ENCODE data around the gene LONP1.

The LONP1 gene

DNA sequence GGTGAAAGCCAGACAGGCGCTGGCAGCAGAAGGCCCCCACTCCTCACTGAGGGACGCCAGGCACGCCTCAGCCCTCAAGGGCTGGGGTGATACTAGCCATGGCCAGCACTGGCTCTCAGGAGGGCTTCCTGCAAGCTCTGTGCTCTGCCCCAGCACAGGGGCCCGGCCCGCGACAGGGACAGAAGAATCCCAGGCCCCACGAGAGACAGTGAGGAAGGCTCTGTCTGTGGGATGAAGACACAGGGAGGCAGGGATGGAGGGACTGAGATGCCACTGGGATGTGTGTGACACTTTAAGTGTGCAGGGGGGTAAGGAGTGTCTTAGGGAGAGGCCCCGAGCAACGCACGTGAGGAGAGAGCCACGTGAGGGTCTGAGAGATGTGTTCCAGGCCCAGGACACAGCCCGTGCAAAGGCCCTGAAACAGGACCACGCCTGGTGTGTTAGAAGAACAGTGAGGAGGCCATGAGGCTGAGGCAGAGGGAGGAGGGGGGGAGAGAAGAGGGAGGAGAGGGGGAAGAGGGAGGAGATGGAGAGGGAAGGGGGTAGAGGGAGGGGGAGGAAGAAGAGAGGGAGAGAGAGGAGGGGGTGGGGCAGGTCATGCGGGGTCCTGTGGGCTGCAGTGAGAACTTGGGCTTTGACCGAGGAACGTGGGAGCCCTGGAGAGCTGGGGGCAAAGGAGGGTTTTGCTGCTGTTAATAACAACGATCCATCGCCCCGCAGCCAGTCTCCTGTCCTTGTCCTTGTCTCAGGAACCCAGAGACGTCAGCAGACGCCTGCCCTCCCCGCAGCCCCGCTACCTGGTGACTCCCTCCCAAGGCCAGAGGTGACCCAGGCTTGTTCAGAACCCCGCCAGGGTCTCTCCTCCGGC lies 22.7 kb downstream of the LONP1 start (continued):
- TF ChIP-seq ZBTB20 (tag by site-specific recombination; IDR thresholded peaks at IDR 0.05) (peak; percentile 65), ZNF707 (tag by site-specific recombination; IDR thresholded peaks at IDR 0.05) (no peak), ZNF48 (tag by site-specific recombination; IDR thresholded peaks at IDR 0.05) (no peak), ZNF488 (tag by site-specific recombination; IDR thresholded peaks at IDR 0.05) (no peak), ZNF114 (tag by site-specific recombination; IDR thresholded peaks at IDR 0.05) (no peak), ZNF138 (tag by site-specific recombination; IDR thresholded peaks at IDR 0.05; ENCODE audit: borderline replicate concordance) (no peak), ZNF423 (tag by site-specific recombination; IDR thresholded peaks at IDR 0.05) (no peak), ZNF324 (tag by site-specific recombination; IDR thresholded peaks at IDR 0.05) (0 out of 2 replicates have a peak, but pooled peaks have one; percentile 31), ZNF366 (tag by site-specific recombination; conservative IDR thresholded peaks at IDR 0.05) (peak; percentile 86), ZNF140 (tag by site-specific recombination; IDR thresholded peaks at IDR 0.05) (no peak), RBAK (tag by site-specific recombination; IDR thresholded peaks at IDR 0.05) (no peak), ZNF629 (tag by site-specific recombination; IDR thresholded peaks at IDR 0.05) (peak; percentile 59; the same call in 1 of the 2 replicates), ZNF768 (tag by site-specific recombination; IDR thresholded peaks at IDR 0.05) (no peak)

DNA sequence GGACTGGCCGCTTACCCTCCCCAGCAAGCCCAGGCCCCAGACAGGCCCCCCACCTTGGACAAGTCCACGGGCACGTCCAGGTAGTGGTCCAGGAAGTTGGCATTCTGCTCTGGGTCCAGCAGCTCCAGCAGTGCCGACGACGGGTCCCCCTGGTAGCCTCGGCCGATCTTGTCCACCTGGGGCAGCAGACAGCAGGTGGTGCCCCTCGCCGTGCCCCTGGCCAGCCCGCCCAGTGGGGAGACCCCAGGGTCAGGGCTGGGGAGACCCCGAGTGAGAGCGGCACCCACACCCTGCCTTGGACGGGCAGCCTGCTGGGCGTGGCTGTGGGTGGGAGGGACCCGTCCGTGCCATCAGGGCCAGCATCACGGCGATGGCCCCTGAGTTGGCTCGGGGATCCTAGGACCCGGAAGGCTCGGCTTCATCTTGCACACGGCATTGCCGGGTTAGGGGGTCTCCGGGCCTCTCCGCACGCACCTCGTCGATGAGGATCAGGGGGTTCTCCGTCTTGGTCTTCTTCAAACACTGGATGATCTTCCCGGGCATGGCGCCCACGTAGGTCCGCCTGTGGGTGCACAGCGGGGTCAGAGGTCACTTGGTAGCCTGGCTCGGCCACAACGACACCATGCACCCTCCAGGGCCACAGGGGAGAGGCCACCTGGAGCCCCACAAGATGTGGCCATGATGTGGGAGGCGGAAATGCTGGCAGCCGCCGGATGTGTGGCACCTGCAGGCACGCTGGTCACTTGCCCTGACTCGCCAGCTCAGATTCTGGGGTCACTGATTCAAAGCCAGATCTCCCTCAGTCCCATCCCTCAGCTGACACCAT lies 23.5 kb downstream of the LONP1 start:
- ChIA-PET CTCF (interaction anchor here (1.0 to 1.2 kb wide), 2 partner anchors 10 to 108 kb away, joined by 4 read pairs; no protein-coding TSS in a partner anchor), POLR2A (interaction anchor here (0.6 to 3.0 kb wide), 4 partner anchors 10 to 648 kb away, joined by 3 to 12 read pairs (median 6); partner anchors contain the start of genes CATSPERD and LONP1)
- Histone ChIP-seq H3K27ac (ENCODE audit: extremely low read depth, low read depth, low read length) (peak overlapping the region; percentile 66), H3K9me3 (ENCODE audit: control insufficient read depth, insufficient read depth, low read depth, low read length) (no peaks in the 10 kb centered on the region), H3K4me1 (ENCODE audit: control insufficient read depth, insufficient read depth, low read length) (no peaks in the 10 kb centered on the region; the same call in 1 of the 2 replicates), H3K36me3 (ENCODE audit: control insufficient read depth in 2 of 2, insufficient read depth in 1 of 2, low read length in 2 of 2) (peaks cover 17 to 83% of the 10 kb centered on the region in 2 experiments; a peak in 2 of 3 replicates), H3K4me3 (ENCODE audit: low read depth, low read length) (no peak overlapping the region)
- TF ChIP-seq BCL11B (tag by site-specific recombination; IDR thresholded peaks at IDR 0.05; ENCODE audit: low read depth) (peak; percentile 96), ZNF747 (tag by site-specific recombination; IDR thresholded peaks at IDR 0.05) (no peak), BCL11A (tag by site-specific recombination; IDR thresholded peaks at IDR 0.05; ENCODE audit: low read depth) (peak; percentile 95), PBX3 (CRISPR knock-in tag; IDR thresholded peaks at IDR 0.05) (0 out of 2 replicates have a peak, but pooled peaks have one; percentile 79), KLF9 (tag by site-specific recombination; IDR thresholded peaks at IDR 0.05; ENCODE audit: low read depth) (peak; percentile 60), KLF1 (tag by site-specific recombination; IDR thresholded peaks at IDR 0.05) (peak; percentile 44; the same call in 1 of the 2 replicates), ZNF341 (tag by site-specific recombination; IDR thresholded peaks at IDR 0.05; ENCODE audit: low read depth) (0 out of 2 replicates have a peak, but pooled peaks have one; percentile 4), ZBTB6 (tag by site-specific recombination; IDR thresholded peaks at IDR 0.05) (peak; percentile 60), ZNF24 (tag by site-specific recombination; IDR thresholded peaks at IDR 0.05) (no peak), IKZF3 (tag by site-specific recombination; IDR thresholded peaks at IDR 0.05) (peak; percentile 12; the same call in 1 of the 2 replicates), ZNF776 (tag by site-specific recombination; IDR thresholded peaks at IDR 0.05; ENCODE audit: borderline replicate concordance) (no peak)
- TF ChIP-seq, protein P1, sequence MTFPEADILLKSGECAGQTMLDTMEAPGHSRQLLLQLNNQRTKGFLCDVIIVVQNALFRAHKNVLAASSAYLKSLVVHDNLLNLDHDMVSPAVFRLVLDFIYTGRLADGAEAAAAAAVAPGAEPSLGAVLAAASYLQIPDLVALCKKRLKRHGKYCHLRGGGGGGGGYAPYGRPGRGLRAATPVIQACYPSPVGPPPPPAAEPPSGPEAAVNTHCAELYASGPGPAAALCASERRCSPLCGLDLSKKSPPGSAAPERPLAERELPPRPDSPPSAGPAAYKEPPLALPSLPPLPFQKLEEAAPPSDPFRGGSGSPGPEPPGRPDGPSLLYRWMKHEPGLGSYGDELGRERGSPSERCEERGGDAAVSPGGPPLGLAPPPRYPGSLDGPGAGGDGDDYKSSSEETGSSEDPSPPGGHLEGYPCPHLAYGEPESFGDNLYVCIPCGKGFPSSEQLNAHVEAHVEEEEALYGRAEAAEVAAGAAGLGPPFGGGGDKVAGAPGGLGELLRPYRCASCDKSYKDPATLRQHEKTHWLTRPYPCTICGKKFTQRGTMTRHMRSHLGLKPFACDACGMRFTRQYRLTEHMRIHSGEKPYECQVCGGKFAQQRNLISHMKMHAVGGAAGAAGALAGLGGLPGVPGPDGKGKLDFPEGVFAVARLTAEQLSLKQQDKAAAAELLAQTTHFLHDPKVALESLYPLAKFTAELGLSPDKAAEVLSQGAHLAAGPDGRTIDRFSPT (tag by site-specific recombination; IDR thresholded peaks at IDR 0.05) = 0 out of 2 replicates have a peak, but pooled peaks have one; percentile 65
- TF ChIP-seq, protein P2, sequence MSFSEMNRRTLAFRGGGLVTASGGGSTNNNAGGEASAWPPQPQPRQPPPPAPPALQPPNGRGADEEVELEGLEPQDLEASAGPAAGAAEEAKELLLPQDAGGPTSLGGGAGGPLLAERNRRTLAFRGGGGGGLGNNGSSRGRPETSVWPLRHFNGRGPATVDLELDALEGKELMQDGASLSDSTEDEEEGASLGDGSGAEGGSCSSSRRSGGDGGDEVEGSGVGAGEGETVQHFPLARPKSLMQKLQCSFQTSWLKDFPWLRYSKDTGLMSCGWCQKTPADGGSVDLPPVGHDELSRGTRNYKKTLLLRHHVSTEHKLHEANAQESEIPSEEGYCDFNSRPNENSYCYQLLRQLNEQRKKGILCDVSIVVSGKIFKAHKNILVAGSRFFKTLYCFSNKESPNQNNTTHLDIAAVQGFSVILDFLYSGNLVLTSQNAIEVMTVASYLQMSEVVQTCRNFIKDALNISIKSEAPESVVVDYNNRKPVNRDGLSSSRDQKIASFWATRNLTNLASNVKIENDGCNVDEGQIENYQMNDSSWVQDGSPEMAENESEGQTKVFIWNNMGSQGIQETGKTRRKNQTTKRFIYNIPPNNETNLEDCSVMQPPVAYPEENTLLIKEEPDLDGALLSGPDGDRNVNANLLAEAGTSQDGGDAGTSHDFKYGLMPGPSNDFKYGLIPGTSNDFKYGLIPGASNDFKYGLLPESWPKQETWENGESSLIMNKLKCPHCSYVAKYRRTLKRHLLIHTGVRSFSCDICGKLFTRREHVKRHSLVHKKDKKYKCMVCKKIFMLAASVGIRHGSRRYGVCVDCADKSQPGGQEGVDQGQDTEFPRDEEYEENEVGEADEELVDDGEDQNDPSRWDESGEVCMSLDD (tag by site-specific recombination; IDR thresholded peaks at IDR 0.05) = peak; percentile 32; the same call in 1 of the 2 replicates
